Kidney epithelial cell (primary cell): ENCODE measurements around the gene TIMM44. TPM values are rescaled to one million over a fixed set of nuclear protein-coding genes. Genes with fewer than 3 reads are reported as not detected.

Source experiments
- DNase-seq: peaks from one replicate; pipeline ENCODE4 v3.0.0-alpha.2; 2010; ENCODE audit warnings: low read depth
- H3K27me3 ChIP-seq: 2 replicates; pipeline ENCODE4 v1.6.0; 2011; ENCODE audit warnings: low read length; ENCODE audit not compliant: control insufficient read depth, insufficient read depth
- H3K36me3 ChIP-seq: 2 replicates; pipeline ENCODE4 v1.5.1; 2011; ENCODE audit warnings: low read length; ENCODE audit not compliant: control insufficient read depth, insufficient read depth
- H3K4me3 ChIP-seq: 2 replicates; pipeline ENCODE4 v1.5.1; 2011; ENCODE audit warnings: low read depth, mild to moderate bottlenecking, control low read depth, low read length
- CTCF ChIP-seq: IDR thresholded peaks from 2 replicates; pipeline ENCODE4 v1.5.1; 2011; ENCODE audit warnings: mild to moderate bottlenecking, moderate library complexity, low read length, control low read depth, inconsistent platforms; ENCODE audit not compliant: insufficient read depth, poor library complexity, severe bottlenecking
- total RNA-seq: library from RNA; depleted of rRNA; stranded (reverse); fragments of >200 nt; gene quantifications from 2 replicates; pipeline ENCODE4 v1.2.3, GENCODE V29; 2015

TIMM44 gene
- total RNA-seq, 1 donor from 2014 or later: 83.9 TPM

GRCh38 chr19:7885818-7886217 lies 57.6 kb downstream of the TIMM44 start:
- TF ChIP-seq CTCF: no peak
- H3K4me3 ChIP-seq: no peak overlapping the region
- H3K36me3 ChIP-seq: no peaks in the 10 kb centered on the region
- no peak for DNase-seq
- H3K27me3 ChIP-seq: no peaks in the 10 kb centered on the region

DNA sequence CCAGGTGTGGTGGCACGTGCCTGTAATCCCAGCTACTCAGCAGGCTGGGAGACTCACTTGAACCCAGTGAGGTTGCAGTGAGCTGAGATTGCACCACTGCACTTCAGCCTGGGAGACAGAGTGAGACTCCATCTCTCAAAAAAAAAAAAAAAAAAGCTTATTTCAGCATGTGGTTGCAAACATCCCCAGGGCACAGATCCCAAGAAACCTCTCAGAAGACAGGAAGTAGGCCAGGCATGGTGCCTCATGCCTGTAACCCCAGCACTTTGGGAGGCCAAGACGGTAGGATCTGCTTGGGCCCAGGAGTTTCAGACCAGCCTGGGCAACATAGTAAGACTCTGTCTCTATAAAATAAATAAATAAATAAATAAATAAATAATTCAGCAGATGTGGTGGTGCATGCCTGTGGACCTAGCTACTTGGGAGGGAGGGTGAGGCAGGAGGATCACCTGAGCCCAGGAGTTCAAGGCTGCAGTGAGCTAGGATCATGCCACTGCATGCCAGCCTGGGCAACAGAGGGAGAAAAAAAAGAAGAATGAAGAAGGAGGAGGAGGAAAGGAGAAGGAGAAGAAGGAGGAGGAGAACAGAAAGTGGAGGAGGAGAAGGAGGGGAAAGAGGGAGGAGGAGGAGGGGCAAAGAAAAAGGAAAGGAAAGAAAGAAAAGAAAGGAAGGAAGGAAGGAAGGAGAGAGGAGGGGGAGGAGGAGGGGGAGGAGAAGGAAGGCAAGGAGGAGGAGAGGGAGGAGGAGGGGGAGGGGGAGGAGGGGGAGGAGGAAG lies 59.5 kb downstream of the TIMM44 start:
- H3K27me3 ChIP-seq: no peaks in the 10 kb centered on the region
- DNase-seq: no peak
- no peak for TF ChIP-seq CTCF
- no peaks in the 10 kb centered on the region for H3K36me3 ChIP-seq
- no peak overlapping the region for H3K4me3 ChIP-seq

DNA sequence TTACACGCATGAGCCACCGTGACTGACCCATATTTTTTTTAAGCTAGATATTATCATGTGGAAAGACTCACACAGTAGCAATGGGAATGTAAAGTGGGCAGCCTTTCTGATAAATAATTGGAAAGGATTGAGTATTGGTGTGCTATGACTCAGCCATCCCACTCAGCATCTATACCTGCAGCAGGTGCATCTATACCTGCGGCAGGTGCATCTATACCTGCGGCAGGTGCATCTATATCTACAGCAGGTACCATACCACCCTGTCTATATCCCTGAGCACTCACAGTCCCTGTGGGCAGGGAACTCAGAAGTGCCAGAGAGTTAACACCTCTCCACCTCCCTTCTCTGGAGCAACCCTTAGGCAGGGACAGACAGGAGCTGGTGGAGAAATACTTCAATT lies 60.4 kb downstream of the TIMM44 start:
- no peak for TF ChIP-seq CTCF
- H3K4me3 ChIP-seq: no peak overlapping the region
- DNase-seq: no peak

GRCh38 chr19:7881910-7882309 lies 61.6 kb downstream of the TIMM44 start:
- no peaks in the 10 kb centered on the region for H3K27me3 ChIP-seq
- TF ChIP-seq CTCF: no peak

More for the DNA sequence above, 60.4 kb downstream of the TIMM44 start:
- Histone ChIP-seq H3K27me3 (no peaks in the 10 kb centered on the region), H3K36me3 (no peaks in the 10 kb centered on the region)

GRCh38 chr19:7879836-7880235 lies 63.6 kb downstream of the TIMM44 start:
- no peak for TF ChIP-seq CTCF
- H3K36me3 ChIP-seq: no peaks in the 10 kb centered on the region
- no peak for DNase-seq
- no peak overlapping the region for H3K4me3 ChIP-seq
- H3K27me3 ChIP-seq: peaks cover 4% of the 10 kb centered on the region

More at GRCh38 chr19:7881910-7882309, 61.6 kb downstream of the TIMM44 start:
- H3K36me3 ChIP-seq: no peaks in the 10 kb centered on the region
- H3K4me3 ChIP-seq: no peak overlapping the region
- no peak for DNase-seq
